Spleen (tissue), 7 donors: ENCODE results near the gene MYBPC3.

Experiments
- POLR2A ChIP-seq, 3 donors: fragments of 450-650 bp; IDR thresholded peaks; one replicate each; pipeline ENCODE4 v1.5.1; 2017; ENCODE audit warnings: antibody characterized with exemption in 3 of 3, mild to moderate bottlenecking in 1 of 3
- POLR2AphosphoS5 ChIP-seq, 3 donors: sonication (generic); formaldehyde crosslinking; IDR thresholded peaks; one replicate each; pipeline ENCODE4 v1.5.1; 2017; ENCODE audit warnings: antibody characterized with exemption in 3 of 3
- TF ChIP-seq, protein P1 (sequence below), 11 experiments: fragments of 200-600 bp in 7 of 11; fragments of 450-650 bp in 4 of 11; sonication (generic) in 4 of 11; IDR thresholded peaks in 8 of 11; conservative IDR thresholded peaks in 3 of 11; 1 replicate in 7 of 11; 2 replicates in 4 of 11; pipeline versions ENCODE4 v1.4.0 to v1.8.0; 2016 to 2021; ENCODE audit warnings: antibody characterized with exemption in 11 of 11, inconsistent platforms in 4 of 11, mild to moderate bottlenecking in 1 of 11
- donor health status: DM: no; HTN: no; CAD: no; lungs with moderate emphysema.
- donor health status: DM: no; HTN: no; CAD: no.
- donor health status: DM: no; HTN: no; CAD: no.

DNA sequence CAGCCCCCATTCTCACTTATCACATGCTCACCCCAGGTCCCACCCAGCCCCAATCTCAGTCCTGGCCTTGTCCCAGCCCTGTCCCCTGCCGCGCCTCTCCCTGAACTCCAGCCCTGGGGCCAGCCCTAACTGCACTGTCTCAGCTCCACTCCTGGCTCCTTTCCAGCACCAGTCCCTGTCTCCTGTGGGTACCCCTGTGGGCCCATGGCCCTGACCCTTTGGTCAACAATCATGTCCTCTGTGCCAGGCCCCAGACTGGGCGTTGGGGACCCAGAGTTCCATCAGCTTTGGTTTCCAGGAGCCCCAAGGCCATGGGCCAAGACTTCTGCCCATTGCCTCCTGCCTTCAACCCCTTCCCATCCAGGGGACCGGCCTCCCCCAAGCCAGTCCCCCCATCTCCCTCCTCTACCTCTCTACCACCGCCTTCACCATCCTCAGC lies 25.1 kb upstream of the MYBPC3 start:
- TF ChIP-seq POLR2A (IDR thresholded peaks at IDR 0.05) (no peak), POLR2AphosphoS5 (IDR thresholded peaks at IDR 0.05) (no peak)
- TF ChIP-seq, protein P1, sequence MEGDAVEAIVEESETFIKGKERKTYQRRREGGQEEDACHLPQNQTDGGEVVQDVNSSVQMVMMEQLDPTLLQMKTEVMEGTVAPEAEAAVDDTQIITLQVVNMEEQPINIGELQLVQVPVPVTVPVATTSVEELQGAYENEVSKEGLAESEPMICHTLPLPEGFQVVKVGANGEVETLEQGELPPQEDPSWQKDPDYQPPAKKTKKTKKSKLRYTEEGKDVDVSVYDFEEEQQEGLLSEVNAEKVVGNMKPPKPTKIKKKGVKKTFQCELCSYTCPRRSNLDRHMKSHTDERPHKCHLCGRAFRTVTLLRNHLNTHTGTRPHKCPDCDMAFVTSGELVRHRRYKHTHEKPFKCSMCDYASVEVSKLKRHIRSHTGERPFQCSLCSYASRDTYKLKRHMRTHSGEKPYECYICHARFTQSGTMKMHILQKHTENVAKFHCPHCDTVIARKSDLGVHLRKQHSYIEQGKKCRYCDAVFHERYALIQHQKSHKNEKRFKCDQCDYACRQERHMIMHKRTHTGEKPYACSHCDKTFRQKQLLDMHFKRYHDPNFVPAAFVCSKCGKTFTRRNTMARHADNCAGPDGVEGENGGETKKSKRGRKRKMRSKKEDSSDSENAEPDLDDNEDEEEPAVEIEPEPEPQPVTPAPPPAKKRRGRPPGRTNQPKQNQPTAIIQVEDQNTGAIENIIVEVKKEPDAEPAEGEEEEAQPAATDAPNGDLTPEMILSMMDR (IDR thresholded peaks at IDR 0.05 in 8 of 11, conservative IDR thresholded peaks at IDR 0.05 in 3 of 11), result no peak
